ENCODE results near the gene GHR. TPM values are rescaled to one million over a fixed set of nuclear protein-coding genes. Genes with fewer than 3 reads are reported as not detected.
"Not testable (repeated sequence)": the region's sequence is repeated elsewhere in the genome, so short reads cannot be mapped to it uniquely, and the experiment has no call there.

The GHR gene
- polyA plus RNA-seq, 1 donor (not counting 4 experiments of a cell fraction or from before 2014, with no cell fraction given), result 1.8 TPM

- peak overlapping the region; percentile 58 for H3K4me2 ChIP-seq (ENCODE audit: control insufficient read depth, extremely low read depth, insufficient read depth, low read depth, low read length)
- H2AFZ ChIP-seq (ENCODE audit: control insufficient read depth, low read length), result peak overlapping the region; percentile 71
- FAIRE-seq (peak; percentile 39), DNase-seq (ENCODE audit: low read depth, low spot score) (peak; percentile 61)
- no peaks in the 10 kb centered on the region for H3K9me1 ChIP-seq (ENCODE audit: control insufficient read depth, extremely low read depth, insufficient read depth, low read length)
- H3K4me3 ChIP-seq (ENCODE audit: control insufficient read depth in 2 of 3, extremely low read depth in 1 of 3, insufficient read depth in 2 of 3, low read depth in 1 of 3, low read length in 3 of 3), result peak overlapping the region in 2 of 3 experiments; percentile 0 to 66
- dilution Hi-C loops (cut with MboI; ENCODE audit: extremely low pct_ligation_motif_present, low sequenced_read_pairs), result no loop called here
- H3K27me3 ChIP-seq (ENCODE audit: control insufficient read depth, extremely low read depth, insufficient read depth, low read length), result no peaks in the 10 kb centered on the region
- peak overlapping the region; percentile 15 for H3K27ac ChIP-seq (ENCODE audit: control insufficient read depth, insufficient read depth, low read length)
- TF ChIP-seq CTCF (optimal IDR thresholded peaks at IDR 0.05 in 1 of 3, IDR thresholded peaks at IDR 0.05 in 1 of 3, conservative IDR thresholded peaks at IDR 0.05 in 1 of 3; ENCODE audit: extremely low read depth in 1 of 3, insufficient read depth in 2 of 3, low read length in 3 of 3), result no peak
- no peak for TF ChIP-seq EZH2 (IDR thresholded peaks at IDR 0.05; ENCODE audit: low read length)
- no peaks in the 10 kb centered on the region for H3K9me3 ChIP-seq (ENCODE audit: control insufficient read depth, low read depth, low read length)
- no peaks in the 10 kb centered on the region for H3K36me3 ChIP-seq (ENCODE audit: control insufficient read depth in 2 of 2, extremely low read depth in 1 of 2, insufficient read depth in 2 of 2, low read length in 2 of 2)
- H3K79me2 ChIP-seq (ENCODE audit: control insufficient read depth, insufficient read depth, low read length), result no peaks in the 10 kb centered on the region
- no peaks in the 10 kb centered on the region for H4K20me1 ChIP-seq (ENCODE audit: control insufficient read depth, extremely low read depth, insufficient read depth, low read length)
- H3K9ac ChIP-seq (ENCODE audit: control insufficient read depth, extremely low read depth, insufficient read depth, low read length), result peak overlapping the region; percentile 1
- peaks cover 11% of the 10 kb centered on the region for H3K4me1 ChIP-seq (ENCODE audit: control insufficient read depth, extremely low read depth, insufficient read depth, low read length)
Measured at GRCh38 chr5:42655982-42656650, 232.9 kb downstream of the GHR start.

- peak overlapping the region; percentile 1 for H3K9ac ChIP-seq (ENCODE audit: control insufficient read depth, extremely low read depth, insufficient read depth, low read length)
- no peaks in the 10 kb centered on the region for H3K27me3 ChIP-seq (ENCODE audit: control insufficient read depth, extremely low read depth, insufficient read depth, low read length)
- peak overlapping the region in 2 of 3 experiments; percentile 0 to 66 for H3K4me3 ChIP-seq (ENCODE audit: control insufficient read depth in 2 of 3, extremely low read depth in 1 of 3, insufficient read depth in 2 of 3, low read depth in 1 of 3, low read length in 3 of 3)
- peak overlapping the region; percentile 15 for H3K27ac ChIP-seq (ENCODE audit: control insufficient read depth, insufficient read depth, low read length)
- H3K4me1 ChIP-seq (ENCODE audit: control insufficient read depth, extremely low read depth, insufficient read depth, low read length), result peaks cover 11% of the 10 kb centered on the region
- no peak for FAIRE-seq
- dilution Hi-C loops (cut with MboI; ENCODE audit: extremely low pct_ligation_motif_present, low sequenced_read_pairs), result no loop called here
- no peak for DNase-seq (ENCODE audit: low read depth, low spot score)
- no peaks in the 10 kb centered on the region for H3K9me3 ChIP-seq (ENCODE audit: control insufficient read depth, low read depth, low read length)
- H3K4me2 ChIP-seq (ENCODE audit: control insufficient read depth, extremely low read depth, insufficient read depth, low read depth, low read length), result peak overlapping the region; percentile 58
- TF ChIP-seq CTCF (optimal IDR thresholded peaks at IDR 0.05 in 1 of 3, IDR thresholded peaks at IDR 0.05 in 1 of 3, conservative IDR thresholded peaks at IDR 0.05 in 1 of 3; ENCODE audit: extremely low read depth in 1 of 3, insufficient read depth in 2 of 3, low read length in 3 of 3) (peak in 1 of 3 experiments; percentile 33), EZH2 (IDR thresholded peaks at IDR 0.05; ENCODE audit: low read length) (no peak)
- H3K9me1 ChIP-seq (ENCODE audit: control insufficient read depth, extremely low read depth, insufficient read depth, low read length), result no peaks in the 10 kb centered on the region
- H3K36me3 ChIP-seq (ENCODE audit: control insufficient read depth in 2 of 2, extremely low read depth in 1 of 2, insufficient read depth in 2 of 2, low read length in 2 of 2), result no peaks in the 10 kb centered on the region
- no peaks in the 10 kb centered on the region for H3K79me2 ChIP-seq (ENCODE audit: control insufficient read depth, insufficient read depth, low read length)
- H4K20me1 ChIP-seq (ENCODE audit: control insufficient read depth, extremely low read depth, insufficient read depth, low read length), result no peaks in the 10 kb centered on the region
- peak overlapping the region; percentile 71 for H2AFZ ChIP-seq (ENCODE audit: control insufficient read depth, low read length)
Measured at GRCh38 chr5:42656651-42657015, 233.4 kb downstream of the GHR start.

GRCh38 chr5:42659869-42660268 is 236.6 kb downstream of the GHR start:
- H3K4me3 ChIP-seq (ENCODE audit: control insufficient read depth in 2 of 3, extremely low read depth in 1 of 3, insufficient read depth in 2 of 3, low read depth in 1 of 3, low read length in 3 of 3); H3K9ac ChIP-seq (ENCODE audit: control insufficient read depth, extremely low read depth, insufficient read depth, low read length); H3K27ac ChIP-seq (ENCODE audit: control insufficient read depth, insufficient read depth, low read length); H3K9me1 ChIP-seq (ENCODE audit: control insufficient read depth, extremely low read depth, insufficient read depth, low read length); H3K9me3 ChIP-seq (ENCODE audit: control insufficient read depth, low read depth, low read length); DNase-seq (ENCODE audit: low read depth, low spot score); H3K4me2 ChIP-seq (ENCODE audit: control insufficient read depth, extremely low read depth, insufficient read depth, low read depth, low read length); H3K27me3 ChIP-seq (ENCODE audit: control insufficient read depth, extremely low read depth, insufficient read depth, low read length); FAIRE-seq; H4K20me1 ChIP-seq (ENCODE audit: control insufficient read depth, extremely low read depth, insufficient read depth, low read length); dilution Hi-C loops (cut with MboI; ENCODE audit: extremely low pct_ligation_motif_present, low sequenced_read_pairs); H3K36me3 ChIP-seq (ENCODE audit: control insufficient read depth in 2 of 2, extremely low read depth in 1 of 2, insufficient read depth in 2 of 2, low read length in 2 of 2); H3K79me2 ChIP-seq (ENCODE audit: control insufficient read depth, insufficient read depth, low read length); H2AFZ ChIP-seq (ENCODE audit: control insufficient read depth, low read length): not testable (repeated sequence)
- peaks cover 11% of the 10 kb centered on the region for H3K4me1 ChIP-seq (ENCODE audit: control insufficient read depth, extremely low read depth, insufficient read depth, low read length)
